AG08396 (cell line): Measurements from ENCODE around the gene CXCR4.

Experiments used
- DNase-seq: peaks from one replicate; pipeline ENCODE4 v3.0.0; 2012; ENCODE audit warnings: low spot score, mixed read lengths

The CXCR4 gene

GRCh38 chr2:136117909-136118818 lies at the start of gene CXCR4:
CXCR4 (minus strand) TSS chr2:136118149; CDS start chr2:136118060, 89 bp downstream.
- DNase-seq = peak; percentile 62

- DNase-seq = no peak
These were observed 46.4 kb upstream of the CXCR4 start for GRCh38 chr2:136164280-136164776.

DNA sequence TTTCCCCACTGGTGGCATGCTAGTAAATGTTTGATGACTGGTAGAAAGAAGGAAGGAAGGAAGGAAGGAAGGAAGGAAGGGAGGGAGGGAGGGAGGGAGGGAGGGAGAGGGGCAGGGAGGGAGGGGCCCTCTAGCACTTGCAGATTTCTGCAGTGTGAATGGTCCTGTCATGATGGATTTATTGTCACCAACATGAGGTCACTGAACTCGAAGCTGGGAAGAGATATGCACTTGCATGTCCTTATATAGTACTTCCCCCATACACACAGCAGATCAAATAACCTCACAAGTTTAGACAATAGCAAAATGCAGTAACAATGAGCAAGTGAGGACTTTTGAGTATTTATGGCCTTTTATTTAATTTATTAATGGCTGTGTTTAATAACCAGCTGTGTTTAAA lies 44.5 kb upstream of the CXCR4 start:
- no peak for DNase-seq

DNA sequence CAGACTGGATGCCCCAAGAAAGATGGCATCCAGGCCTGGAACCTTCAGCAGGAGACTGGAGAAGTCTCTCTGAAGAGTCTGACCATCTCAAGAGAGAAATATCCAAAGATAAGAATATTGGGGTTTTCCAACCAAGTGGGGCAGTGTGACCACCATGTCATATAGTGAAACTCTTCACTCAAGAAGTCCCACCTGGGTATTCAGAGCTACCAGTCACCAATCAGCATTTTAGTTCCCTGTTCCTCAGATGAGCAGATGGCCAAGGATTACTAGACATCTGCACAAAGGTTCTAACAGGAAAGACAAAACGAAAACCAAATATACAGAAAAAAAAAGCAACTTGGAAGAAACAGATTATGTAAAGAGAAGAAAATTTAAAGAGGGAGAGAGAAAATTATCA lies 38.5 kb upstream of the CXCR4 start:
- no peak for DNase-seq

DNA sequence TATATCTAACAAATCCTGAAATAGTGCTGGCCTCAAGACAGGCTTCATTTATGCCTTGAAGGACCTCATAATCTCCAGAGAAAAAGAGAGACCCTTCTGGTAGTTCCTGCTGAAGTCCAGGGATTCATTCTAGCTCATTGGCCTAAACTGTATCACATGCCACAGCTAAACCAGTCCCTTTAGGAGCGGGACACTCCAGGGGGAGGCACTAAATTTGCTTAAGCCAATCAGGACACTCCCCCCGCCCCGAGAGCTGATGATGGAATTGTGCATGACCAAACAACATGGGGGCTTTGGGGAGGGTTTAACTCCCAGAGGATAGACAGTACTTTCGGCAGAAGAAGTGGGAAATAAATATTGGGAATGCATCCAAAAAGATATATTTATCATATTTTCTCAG lies 36.4 kb upstream of the CXCR4 start:
- no peak for DNase-seq

- DNase-seq = no peak
These were observed 33.3 kb upstream of the CXCR4 start for GRCh38 chr2:136151021-136151971.

DNA sequence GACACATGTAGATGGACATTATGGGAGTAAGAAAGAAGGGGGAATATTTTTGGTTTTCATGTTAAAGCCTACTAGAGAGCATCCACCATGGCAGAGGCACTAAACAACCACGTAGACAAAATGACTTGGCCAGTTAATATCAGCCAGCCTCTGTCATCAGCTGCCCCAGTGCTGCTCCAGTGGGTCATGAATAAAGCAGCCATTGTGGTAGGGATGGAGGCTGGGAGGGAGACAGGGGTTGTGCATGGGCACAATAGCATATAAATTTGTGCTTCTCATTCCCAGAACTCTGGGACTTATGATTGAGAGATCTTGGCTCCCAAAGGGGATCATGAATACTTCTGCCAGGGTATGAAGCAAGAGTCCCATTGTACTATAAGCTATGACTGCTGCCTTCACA lies 31.1 kb upstream of the CXCR4 start:
- no peak for DNase-seq

DNA sequence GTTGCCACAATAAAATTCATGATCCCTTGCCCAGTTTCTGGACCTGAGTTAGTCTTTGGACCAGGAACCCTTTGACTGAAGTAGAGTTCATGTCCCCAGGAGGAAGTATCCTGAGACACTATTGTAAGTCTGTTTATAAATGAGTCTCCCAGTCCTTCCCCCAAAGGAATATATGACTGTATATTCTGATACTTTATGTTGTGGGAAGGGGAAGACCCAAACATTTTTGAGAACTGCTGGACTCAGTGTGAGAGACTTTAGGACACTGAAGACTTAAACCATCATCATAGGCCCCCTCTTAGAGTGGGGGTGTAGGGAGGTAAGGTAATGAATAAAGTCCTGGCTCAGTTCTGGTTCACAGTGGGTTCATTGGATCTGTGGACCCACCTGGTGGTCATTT lies 28.6 kb upstream of the CXCR4 start:
- DNase-seq = no peak

DNA sequence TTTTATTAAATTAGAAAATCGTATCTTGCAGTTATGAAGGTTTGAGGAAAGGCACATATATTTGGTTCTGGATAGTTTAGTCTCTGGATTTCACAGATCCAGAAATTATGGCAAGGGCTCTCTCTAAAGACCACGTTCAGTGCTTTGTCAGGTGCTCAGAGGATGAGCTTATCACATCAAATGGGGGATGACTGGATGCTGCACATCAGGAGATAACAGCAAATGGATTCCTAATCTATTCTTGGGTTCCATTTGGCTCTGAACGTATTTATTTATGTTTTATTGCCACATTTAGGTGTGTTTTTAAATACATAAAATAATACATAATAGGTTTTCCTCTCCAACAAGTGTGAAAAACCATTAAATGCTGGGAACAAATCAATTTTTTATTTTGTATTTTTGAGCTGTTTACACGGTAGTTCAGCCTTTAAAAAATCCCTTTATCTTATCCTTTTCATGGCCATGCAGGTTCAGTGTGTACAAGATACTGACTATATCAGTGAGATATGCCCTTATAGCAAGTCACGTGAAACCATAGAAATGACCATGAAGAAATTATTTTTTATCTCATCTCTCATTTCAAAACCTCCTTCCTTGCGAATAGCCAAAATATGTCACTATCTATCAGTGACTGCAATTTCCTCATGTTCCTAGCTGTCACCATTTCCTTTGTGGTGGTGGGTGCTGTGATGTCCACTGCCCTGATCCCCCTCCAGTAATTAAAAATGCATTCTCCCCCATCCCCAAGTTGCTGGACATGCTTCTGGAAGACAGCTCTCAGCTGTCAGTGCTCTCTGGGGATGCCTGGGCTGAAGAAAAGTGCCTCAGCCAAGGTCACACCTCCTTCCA lies 25.9 kb upstream of the CXCR4 start:
- no peak for DNase-seq

DNA sequence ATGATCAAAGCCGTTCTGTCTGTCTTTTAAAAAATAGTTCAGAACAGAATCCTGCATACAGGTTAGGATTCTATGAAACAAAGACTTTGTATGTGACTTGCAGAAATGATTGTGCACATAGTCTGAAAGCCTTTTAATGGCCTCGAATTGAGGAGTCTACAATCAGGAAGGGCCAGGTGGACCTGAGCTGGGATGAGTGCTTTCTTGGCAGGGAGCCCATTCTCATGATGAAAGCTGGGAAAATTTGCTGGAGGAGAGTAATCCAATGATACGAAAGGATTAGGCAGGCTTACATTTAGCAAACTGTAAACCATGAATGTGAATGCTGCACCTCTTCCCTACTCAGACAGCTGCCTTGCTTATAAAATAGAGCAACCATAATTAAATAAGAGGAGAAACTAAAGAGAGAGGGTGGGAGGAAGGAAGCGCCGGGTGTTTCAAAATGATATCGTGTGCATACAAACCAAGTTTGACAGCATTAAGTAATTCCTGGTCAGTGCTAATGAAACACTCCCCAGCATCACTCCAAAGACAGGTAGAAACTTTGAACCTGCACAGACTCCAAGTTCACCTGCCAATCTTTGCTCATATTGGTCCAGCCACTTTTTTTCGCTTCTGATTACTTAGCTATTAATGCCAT lies 23.7 kb upstream of the CXCR4 start:
- no peak for DNase-seq

DNA sequence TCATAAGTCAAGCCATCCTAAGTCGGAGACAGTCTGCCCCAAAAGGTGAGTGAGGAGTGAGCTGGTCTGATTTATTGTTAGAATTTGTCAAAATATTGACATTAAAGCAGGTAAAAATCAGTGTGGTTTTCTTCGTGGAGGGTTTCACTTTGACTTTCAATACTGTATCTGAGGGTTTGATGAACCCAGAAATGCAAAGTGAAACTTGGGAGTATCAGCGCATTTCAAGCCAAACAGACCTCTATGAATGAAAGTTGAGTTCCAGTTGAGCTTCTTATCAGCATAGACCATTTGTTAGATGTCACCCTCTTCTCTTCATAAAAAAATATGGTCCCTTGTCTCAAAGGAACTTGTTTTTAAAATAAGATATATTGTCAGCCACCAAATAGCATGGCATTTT lies 21.7 kb upstream of the CXCR4 start:
- DNase-seq = no peak

DNA sequence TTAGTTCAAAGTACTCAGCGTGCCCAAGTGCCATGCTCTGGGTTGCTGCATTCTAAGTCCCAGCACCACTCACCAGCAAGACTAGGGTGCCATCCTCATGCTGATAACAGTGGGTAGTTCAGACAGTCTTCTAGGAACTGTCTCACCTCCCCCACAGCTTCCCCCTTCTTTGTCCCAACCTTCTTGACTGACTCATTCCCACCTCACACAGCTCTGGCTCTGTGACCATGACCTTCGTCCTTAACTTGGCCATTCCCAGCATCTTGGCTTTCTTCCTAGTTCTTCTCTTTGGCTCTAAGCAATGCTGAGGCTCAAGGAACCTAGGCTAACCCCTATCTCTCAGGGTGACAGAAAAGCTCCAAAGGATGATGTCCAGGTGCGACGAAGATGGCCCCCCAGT lies 20.0 kb upstream of the CXCR4 start:
- DNase-seq = no peak

DNA sequence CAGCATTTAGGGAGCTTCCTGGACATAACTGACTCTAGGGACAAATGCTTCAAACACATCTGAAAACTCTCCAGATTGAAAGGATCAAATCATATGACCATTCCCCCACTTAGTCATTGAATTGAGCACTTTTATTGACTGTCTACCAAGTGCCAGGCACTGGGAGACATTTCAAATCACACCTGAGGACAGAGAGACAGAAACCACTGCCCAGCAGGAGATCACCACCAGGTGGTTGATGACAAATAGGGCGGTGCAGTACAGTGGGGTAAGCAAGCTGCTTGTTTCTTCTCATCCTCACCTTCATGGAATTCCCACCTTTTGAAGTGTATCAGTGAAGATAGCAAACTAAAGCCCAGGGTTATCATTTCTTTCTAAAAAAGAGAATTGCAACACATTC lies 19.0 kb upstream of the CXCR4 start:
- DNase-seq = no peak

GRCh38 chr2:136135921-136136906 lies 18.3 kb upstream of the CXCR4 start:
- no peak for DNase-seq

DNA sequence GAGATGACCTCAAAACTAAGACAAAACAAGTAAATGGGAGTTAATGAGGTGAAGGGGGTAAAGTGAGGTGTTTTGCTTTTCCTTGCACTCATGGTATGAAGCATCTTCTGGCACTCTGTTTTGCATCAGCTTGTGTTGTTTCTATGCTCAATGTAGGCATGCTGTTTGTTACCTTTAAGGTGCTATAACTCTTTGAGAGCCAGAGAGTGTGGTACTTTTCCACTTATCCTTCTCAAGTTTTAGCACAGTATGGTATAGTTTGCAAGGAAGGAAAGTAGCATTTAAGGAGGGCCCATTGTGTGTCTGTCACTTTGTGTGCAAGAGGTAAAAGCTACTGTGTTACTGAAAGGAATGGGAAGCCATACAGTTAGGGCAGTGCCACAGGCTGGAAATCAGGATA lies 17.5 kb upstream of the CXCR4 start:
- no peak for DNase-seq

- DNase-seq = no peak
These were observed 16.2 kb upstream of the CXCR4 start for GRCh38 chr2:136134126-136134525.

- no peak for DNase-seq
These were observed 15.6 kb upstream of the CXCR4 start for GRCh38 chr2:136133586-136133985.

GRCh38 chr2:136133176-136133575 lies 15.2 kb upstream of the CXCR4 start:
- no peak for DNase-seq

DNA sequence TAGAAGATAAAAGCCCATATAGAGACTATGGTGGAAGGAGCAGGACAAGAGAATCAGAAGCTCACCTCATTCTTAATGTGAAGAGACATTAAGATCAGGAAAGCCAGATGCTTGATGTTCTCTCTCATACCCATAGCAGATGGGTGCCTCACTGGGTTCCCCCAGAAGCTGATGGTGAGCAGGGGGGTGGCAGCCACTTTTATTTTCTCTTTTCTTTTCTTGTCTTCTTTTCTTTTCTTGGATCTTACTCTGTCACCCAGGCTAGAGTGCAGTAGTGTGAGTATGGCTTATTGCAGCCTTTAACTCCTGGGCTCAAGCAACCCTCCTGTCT lies 14.8 kb upstream of the CXCR4 start:
- no peak for DNase-seq
